ENCODE measurements around the gene ADD3.

ADD3 gene

GRCh38 chr10:110067960-110068770 lies 60.4 kb downstream of the ADD3 start:
- peak; percentile 16 for DNase-seq (ENCODE audit: low read depth)

- no peak for DNase-seq (ENCODE audit: low read depth)
Measured at GRCh38 chr10:110068780-110069179, 61.0 kb downstream of the ADD3 start.

GRCh38 chr10:110069502-110069982 lies 61.8 kb downstream of the ADD3 start:
- DNase-seq (ENCODE audit: low read depth) = peak; percentile 22

GRCh38 chr10:110073896-110074295 lies 66.1 kb downstream of the ADD3 start:
- DNase-seq (ENCODE audit: low read depth) = peak; percentile 50

GRCh38 chr10:110074298-110074697 lies 66.5 kb downstream of the ADD3 start:
- DNase-seq (ENCODE audit: low read depth) = peak; percentile 8

GRCh38 chr10:110074758-110075671 lies 67.2 kb downstream of the ADD3 start:
- peak; percentile 89 for DNase-seq (ENCODE audit: low read depth)

GRCh38 chr10:110075686-110076085 lies 67.9 kb downstream of the ADD3 start:
- DNase-seq (ENCODE audit: low read depth) = no peak

GRCh38 chr10:110076559-110077318 lies 69.0 kb downstream of the ADD3 start:
- peak; percentile 81 for DNase-seq (ENCODE audit: low read depth)

- peak; percentile 9 for DNase-seq (ENCODE audit: low read depth)
Measured at GRCh38 chr10:110077436-110078130, 69.8 kb downstream of the ADD3 start.

GRCh38 chr10:110078317-110078716 lies 70.5 kb downstream of the ADD3 start:
- no peak for DNase-seq (ENCODE audit: low read depth)

GRCh38 chr10:110081911-110082310 lies 74.1 kb downstream of the ADD3 start:
- DNase-seq (ENCODE audit: low read depth) = peak; percentile 46

- peak; percentile 27 for DNase-seq (ENCODE audit: low read depth)
Measured at GRCh38 chr10:110083884-110084283, 76.1 kb downstream of the ADD3 start.

GRCh38 chr10:110087682-110088081 lies 79.9 kb downstream of the ADD3 start:
- no peak for DNase-seq (ENCODE audit: low read depth)

GRCh38 chr10:110088367-110089104 lies 80.8 kb downstream of the ADD3 start:
- no peak for DNase-seq (ENCODE audit: low read depth)

GRCh38 chr10:110091830-110092229 lies 84.0 kb downstream of the ADD3 start:
- no peak for DNase-seq (ENCODE audit: low read depth)

- DNase-seq (ENCODE audit: low read depth) = no peak
Measured at GRCh38 chr10:110093722-110094121, 85.9 kb downstream of the ADD3 start.

GRCh38 chr10:110094786-110095185 lies 87.0 kb downstream of the ADD3 start:
- no peak for DNase-seq (ENCODE audit: low read depth)

- no peak for DNase-seq (ENCODE audit: low read depth)
Measured at GRCh38 chr10:110101464-110102144, 93.8 kb downstream of the ADD3 start.

GRCh38 chr10:110103921-110104461 lies 96.2 kb downstream of the ADD3 start:
- DNase-seq (ENCODE audit: low read depth) = no peak

- no peak for DNase-seq (ENCODE audit: low read depth)
Measured at GRCh38 chr10:110105873-110106272, 98.1 kb downstream of the ADD3 start.

Data from EH (cell line).